HepG2 (cell line): ENCODE results near the gene PAIP2. TPM values are rescaled to one million over a fixed set of nuclear protein-coding genes. Genes with fewer than 3 reads are reported as not detected.

Experiments used
- ATAC-seq: fragments of 200-7000 bp; cut with Tn5 transposase; 3 replicates; pipeline ENCODE4 v1.9.1; 2020; ENCODE audit warnings: mild to moderate bottlenecking, moderate library complexity
- BruUV-seq: library from RNA; stranded (reverse); fragments of 400-500 nt; replicated peaks from 2 replicates; lab custom pipeline; 2021; lab: Mats Ljungman, UMichigan
- CTCF ChIA-PET: fragments of 300-600 bp; formaldehyde crosslinking; extraction: SDS; loops from one replicate; lab custom pipeline; 2021; ENCODE audit warnings: low total read pairs, inconsistent platforms, low intra/inter-chr PET ratio; lab: Yijun Ruan, JAX
- POLR2A ChIA-PET: fragments of 350-600 bp; sonication (Branson Sonifier 250); formaldehyde crosslinking; loops from one replicate; lab custom pipeline; 2020; ENCODE audit warnings: antibody characterized with exemption, inconsistent platforms; lab: Yijun Ruan, JAX
- DNase-seq: peaks from one replicate; pipeline ENCODE4 v3.0.0-alpha.2; 2015; ENCODE audit warnings: low spot score
- FAIRE-seq: peaks from 3 replicates; lab custom pipeline; 2011; peaks lifted over from hg19 to GRCh38; lab: Jason Lieb, UNC
- H2AFZ ChIP-seq: one replicate; pipeline ENCODE4 v1.6.1; 2011; ENCODE audit warnings: low read length, inconsistent platforms
- H3K27ac ChIP-seq: fragments of 300-600 bp; 3 replicates; pipeline ENCODE4 v1.8.0; 2011; ENCODE audit warnings: mixed run types, mild to moderate bottlenecking, mixed read lengths, low read length, inconsistent platforms; ENCODE audit not compliant: insufficient read depth; ENCODE audit errors: extremely low read length
- H3K27me3 ChIP-seq, 2 experiments: fragments of 200-600 bp in 1 of 2; 2 replicates in 1 of 2; 3 replicates in 1 of 2; pipeline versions ENCODE4 v1.6.0 to v1.8.0; 2011; ENCODE audit warnings: low read length in 2 of 2, mild to moderate bottlenecking in 2 of 2, moderate library complexity in 2 of 2, inconsistent platforms in 1 of 2; ENCODE audit not compliant: insufficient read depth in 2 of 2, control insufficient read depth in 1 of 2
- H3K36me3 ChIP-seq, 2 experiments: fragments of 200-600 bp in 1 of 2; replicated peaks in 1 of 2; 2 replicates in 1 of 2; 3 replicates in 1 of 2; pipeline versions ENCODE4 v1.5.1 to v1.8.0; 2011; ENCODE audit warnings: low read length in 2 of 2, inconsistent platforms in 1 of 2; ENCODE audit not compliant: insufficient read depth in 2 of 2, control insufficient read depth in 1 of 2
- H3K4me1 ChIP-seq: 2 replicates; pipeline ENCODE4 v1.5.1; 2012; ENCODE audit warnings: low read length, inconsistent platforms; ENCODE audit not compliant: insufficient read depth
- H3K4me2 ChIP-seq: 2 replicates; pipeline ENCODE4 v1.6.0; 2011; ENCODE audit warnings: low read depth, low read length, inconsistent platforms
- H3K4me3 ChIP-seq, 3 experiments: fragments of 200-600 bp in 1 of 3; sonication (generic), shearing (Covaris generic) in 1 of 3; replicated peaks in 1 of 3; 2 replicates each; pipeline ENCODE4 v1.5.1; 2011 to 2016; ENCODE audit warnings: low read length in 3 of 3, inconsistent platforms in 2 of 3, low read depth in 2 of 3, mild to moderate bottlenecking in 2 of 3, control low read depth in 1 of 3, mixed read lengths in 1 of 3; ENCODE audit not compliant: insufficient read depth in 1 of 3
- H3K79me2 ChIP-seq: one replicate; pipeline ENCODE4 v1.6.1; 2011; ENCODE audit warnings: low read length, inconsistent platforms; ENCODE audit not compliant: insufficient read depth
- H3K9ac ChIP-seq: 2 replicates; pipeline ENCODE4 v1.6.0; 2011; ENCODE audit warnings: mild to moderate bottlenecking, low read depth, low read length, inconsistent platforms; ENCODE audit not compliant: insufficient read depth
- H3K9me3 ChIP-seq: 2 replicates; pipeline ENCODE4 v1.5.1; 2012; ENCODE audit warnings: mild to moderate bottlenecking, low read length
- H4K20me1 ChIP-seq: 2 replicates; pipeline ENCODE4 v1.6.0; 2011; ENCODE audit warnings: inconsistent platforms, mild to moderate bottlenecking, low read length, moderate library complexity; ENCODE audit not compliant: insufficient read depth
- ARID2 ChIP-seq: sonication (generic); formaldehyde crosslinking; IDR thresholded peaks from 2 replicates; pipeline ENCODE4 v1.8.1; 2022; ENCODE audit warnings: mild to moderate bottlenecking, missing genetic modification reagents, borderline replicate concordance
- CEBPZ ChIP-seq: IDR thresholded peaks from 2 replicates; pipeline ENCODE4 v1.6.1; 2012; ENCODE audit warnings: low read length, improper control_type of control experiment
- KMT2B ChIP-seq: IDR thresholded peaks from 2 replicates; pipeline ENCODE4 v1.6.1; 2016; ENCODE audit warnings: missing genetic modification reagents, missing compliant biosample characterization
- MEF2D ChIP-seq: sonication (generic); formaldehyde crosslinking; IDR thresholded peaks from 2 replicates; pipeline ENCODE4 v1.5.1; 2020; ENCODE audit warnings: mild to moderate bottlenecking, missing genetic modification reagents
- MTERF4 ChIP-seq: sonication (generic); formaldehyde crosslinking; IDR thresholded peaks from 2 replicates; pipeline ENCODE4 v1.8.0; 2023; ENCODE audit warnings: mild to moderate bottlenecking, missing genetic modification reagents
- PHB2 ChIP-seq: fragments of 450-650 bp; IDR thresholded peaks from 2 replicates; pipeline ENCODE4 v1.6.1; 2018; ENCODE audit not compliant: partially characterized antibody
- SAP130 ChIP-seq: IDR thresholded peaks from 2 replicates; pipeline ENCODE4 v1.6.1; 2016; ENCODE audit warnings: low read depth
- TBP ChIP-seq: sonication (generic); formaldehyde crosslinking; IDR thresholded peaks from 2 replicates; pipeline ENCODE4 v1.5.0; 2020; ENCODE audit warnings: missing genetic modification reagents
- TCF7 ChIP-seq: sonication (generic); IDR thresholded peaks from 2 replicates; pipeline ENCODE4 v1.6.1; 2016; ENCODE audit warnings: antibody characterized with exemption, low read depth
- ZMAT3 ChIP-seq: sonication (generic); formaldehyde crosslinking; conservative IDR thresholded peaks from 2 replicates; pipeline ENCODE4 v1.7.0; 2021; ENCODE audit warnings: missing genetic modification reagents
- ZNF225 ChIP-seq: sonication (generic); formaldehyde crosslinking; IDR thresholded peaks from 2 replicates; pipeline ENCODE4 v1.4.0; 2020; ENCODE audit warnings: mild to moderate bottlenecking, missing genetic modification reagents
- ZNF317 ChIP-seq: sonication (generic); formaldehyde crosslinking; IDR thresholded peaks from 2 replicates; pipeline ENCODE4 v1.5.0; 2020; ENCODE audit warnings: mild to moderate bottlenecking, missing genetic modification reagents
- ZNF543 ChIP-seq: sonication (generic); formaldehyde crosslinking; IDR thresholded peaks from 2 replicates; pipeline ENCODE4 v1.4.0; 2020; ENCODE audit warnings: mild to moderate bottlenecking, missing genetic modification reagents
- ZNF605 ChIP-seq: sonication (generic); formaldehyde crosslinking; IDR thresholded peaks from 2 replicates; pipeline ENCODE4 v1.8.0; 2022; ENCODE audit warnings: mild to moderate bottlenecking, missing genetic modification reagents
- WGBS: methylation state at CpG from one replicate; pipeline ENCODE4 v1.1.6; 2017; ENCODE audit warnings: low lambda C conversion rate; 5-methylcytosine and 5-hydroxymethylcytosine counted together
- in situ Hi-C: cut with HindIII; loops from 2 replicates; pipeline ENCODE4 v1.10.0; 2017; ENCODE audit warnings: low pct_unique_long_range_greater_than_20kb; ENCODE audit not compliant: extremely low pct_ligation_motif_present
- intact Hi-C: fragments of 100-400 bp; cut with micrococcal nuclease; formaldehyde crosslinking; loops from one replicate; pipeline ENCODE4 v1.10.0; 2022; ENCODE audit not compliant: unreplicated experiment
- polyA plus RNA-seq, 8 experiments: library from polyadenylated mRNA; depleted of rRNA in 3 of 8; stranded (reverse) in 7 of 8; unstranded in 1 of 8; fragments of >200 nt; fragmentation: Illumina TruSeq in 4 of 8; extraction: Trizol in 4 of 8; gene quantifications; 2 replicates each; pipeline versions ENCODE4 v1.2.1 to v1.2.3, GENCODE V29; 2011 to 2016; ENCODE audit warnings: low read depth in 4 of 8, missing spikeins in 1 of 8, mixed read lengths in 1 of 8; ENCODE audit not compliant: insufficient read depth in 1 of 8
- total RNA-seq, 5 experiments: library from RNA; depleted of rRNA; stranded (reverse); fragments of >200 nt; fragmentation: Illumina TruSeq; extraction: Trizol; gene quantifications; 2 replicates each; pipeline ENCODE4 v1.2.3, GENCODE V29; 2016; ENCODE audit warnings: low read depth in 1 of 5
- TF ChIP-seq, protein P1 (sequence below): sonication (generic); formaldehyde crosslinking; IDR thresholded peaks from 2 replicates; pipeline ENCODE4 v1.4.0; 2020; ENCODE audit warnings: missing genetic modification reagents

The PAIP2 gene
- total and polyA plus RNA-seq, 2 of the 13 experiments (the other 11 are each of a cell fraction or from before 2014, with no cell fraction given) = 61.5 to 76.3 TPM

DNA sequence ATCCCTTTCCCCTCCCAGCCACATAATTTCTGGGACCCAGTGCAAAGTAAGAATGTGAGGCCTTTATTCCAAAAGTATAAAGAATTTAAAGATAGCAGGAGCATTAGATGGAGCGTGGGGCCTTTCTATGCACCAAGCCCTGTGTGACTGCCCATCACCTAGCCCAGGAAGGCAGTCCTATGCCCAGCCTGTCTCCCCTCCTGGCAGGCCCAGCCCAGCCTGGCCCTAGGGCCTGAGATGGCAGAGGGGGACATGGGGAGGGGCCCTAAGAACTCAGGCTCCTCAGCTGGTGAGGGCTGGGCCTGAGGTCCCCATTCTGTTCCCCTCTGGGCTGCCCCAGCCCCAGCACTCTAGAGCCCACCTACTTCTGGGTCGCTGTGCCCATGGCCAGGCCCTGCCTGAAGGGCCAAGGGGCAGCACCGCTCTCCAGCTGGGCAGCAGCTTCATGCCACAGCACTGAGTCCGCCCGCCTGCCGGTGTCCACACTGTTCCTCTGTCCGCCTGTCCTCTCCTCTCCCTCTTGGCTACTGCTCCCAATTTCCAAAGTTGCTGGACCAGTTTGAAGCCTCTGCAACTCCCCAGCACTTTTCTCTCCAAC, 42.4 kb downstream of the PAIP2 start (continued):
- 0 out of 2 replicates have a peak, but pooled peaks have one; percentile 59 for TF ChIP-seq MTERF4 (CRISPR knock-in tag)
- TF ChIP-seq ZNF543 (CRISPR knock-in tag) = 0 out of 2 replicates have a peak, but pooled peaks have one; percentile 18

DNA sequence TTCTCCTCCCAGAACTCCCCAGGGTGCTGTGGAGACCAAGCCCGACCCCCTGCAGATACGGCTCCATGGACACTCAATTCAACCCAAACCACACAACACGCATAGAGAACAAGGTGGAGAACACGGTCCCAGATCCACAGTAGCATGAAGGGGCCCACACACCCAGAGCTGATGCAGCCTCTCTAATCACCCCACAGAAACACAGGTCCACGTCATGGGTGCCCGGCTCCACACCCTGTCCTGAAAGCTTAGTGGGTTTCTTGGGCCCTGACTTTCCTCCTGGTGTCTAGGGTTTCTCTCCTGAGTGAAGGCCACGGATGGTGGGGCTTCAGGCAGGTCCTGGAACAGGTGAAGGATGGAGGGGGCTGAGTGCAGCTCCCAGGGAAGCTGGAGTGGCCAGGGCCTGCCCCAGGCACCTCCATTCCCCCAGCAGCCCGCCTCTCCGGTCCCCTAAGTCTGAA, 43.0 kb downstream of the PAIP2 start:
- H2AFZ ChIP-seq = peak overlapping the region; percentile 94
- no TSS peak for BruUV-seq
- in situ Hi-C loops = no loop called here
- DNase-seq (no peak), FAIRE-seq (no peak), ATAC-seq (peak; percentile 20)
- ChIA-PET CTCF (interaction anchor here (1.3 to 1.9 kb wide), 2 partner anchors 18 to 129 kb away, joined by 4 to 6 read pairs; no protein-coding TSS in a partner anchor), POLR2A (interaction anchor here (0.5 to 1.7 kb wide), 6 partner anchors 19 to 841 kb away, joined by 3 to 6 read pairs (median 4); partner anchors contain the start of genes ETF1, PAIP2, SPATA24 and UBE2D2)
- no peaks in the 10 kb centered on the region for H3K36me3 ChIP-seq
- H3K4me1 ChIP-seq = peaks cover 80% of the 10 kb centered on the region
- intact Hi-C loops = loop anchor here (1.0 to 2.0 kb wide), 2 partner anchors 18 to 134 kb away; no protein-coding TSS in a partner anchor
- no peaks in the 10 kb centered on the region for H3K9me3 ChIP-seq
- WGBS = 0% methylated on average over 7 of the region's 9 CpGs
- H3K9ac ChIP-seq = peak overlapping the region; percentile 73
- peaks cover 16% of the 10 kb centered on the region for H3K79me2 ChIP-seq
- peak overlapping the region; percentile 69 for H3K27ac ChIP-seq
- H4K20me1 ChIP-seq = no peaks in the 10 kb centered on the region
- H3K4me3 ChIP-seq = peak overlapping the region; percentile 68 to 79 (median 76)
- peak overlapping the region; percentile 92 for H3K4me2 ChIP-seq
- no peaks in the 10 kb centered on the region; a peak in 1 of 5 replicates for H3K27me3 ChIP-seq
- TF ChIP-seq PHB2 (no peak), ZNF317 (no peak), TCF7 (no peak), MEF2D (CRISPR knock-in tag) (peak; percentile 51; the same call in 1 of the 2 replicates), TBP (CRISPR knock-in tag) (no peak), ZMAT3 (CRISPR knock-in tag) (0 out of 2 replicates have a peak, but pooled peaks have one; percentile 19), ZNF225 (CRISPR knock-in tag) (0 out of 2 replicates have a peak, but pooled peaks have one; percentile 57), ZNF605 (CRISPR knock-in tag) (0 out of 2 replicates have a peak, but pooled peaks have one; percentile 27), CEBPZ (no peak), ARID2 (CRISPR knock-in tag) (0 out of 2 replicates have a peak, but pooled peaks have one; percentile 10), KMT2B (CRISPR knock-in tag) (no peak), SAP130 (peak; percentile 21; the same call in 1 of the 2 replicates)
- TF ChIP-seq, protein P1, sequence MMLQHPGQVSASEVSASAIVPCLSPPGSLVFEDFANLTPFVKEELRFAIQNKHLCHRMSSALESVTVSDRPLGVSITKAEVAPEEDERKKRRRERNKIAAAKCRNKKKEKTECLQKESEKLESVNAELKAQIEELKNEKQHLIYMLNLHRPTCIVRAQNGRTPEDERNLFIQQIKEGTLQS (CRISPR knock-in tag) = no peak
